HG02623 (cell line): ENCODE data around the gene GRIN2C.

Experiments used
- ATAC-seq: cut with Tn5 transposase; IDR thresholded peaks from one replicate; pipeline ENCODE4 v1.9.1; 2021; ENCODE audit warnings: moderate library complexity; ENCODE audit not compliant: unreplicated experiment

Gene GRIN2C

GRCh38 chr17:74804683-74805082 is 55.0 kb downstream of the GRIN2C start:
- ATAC-seq: no peak

- no peak for ATAC-seq
Observed at GRCh38 chr17:74803971-74804370, 55.7 kb downstream of the GRIN2C start.

GRCh38 chr17:74803388-74803930 is 56.2 kb downstream of the GRIN2C start:
- ATAC-seq: no peak

GRCh38 chr17:74801896-74802295 is 57.8 kb downstream of the GRIN2C start:
- ATAC-seq: no peak

GRCh38 chr17:74800531-74800930 is 59.2 kb downstream of the GRIN2C start:
- ATAC-seq: no peak

GRCh38 chr17:74799097-74799496 is 60.6 kb downstream of the GRIN2C start:
- ATAC-seq: no peak

GRCh38 chr17:74798239-74798707 is 61.4 kb downstream of the GRIN2C start:
- ATAC-seq: no peak

- no peak for ATAC-seq
Observed at GRCh38 chr17:74797824-74798223, 61.9 kb downstream of the GRIN2C start.

GRCh38 chr17:74796866-74797265 is 62.8 kb downstream of the GRIN2C start:
- no peak for ATAC-seq

- no peak for ATAC-seq
Observed at GRCh38 chr17:74796211-74796610, 63.5 kb downstream of the GRIN2C start.

- no peak for ATAC-seq
Observed at GRCh38 chr17:74795327-74796020, 64.2 kb downstream of the GRIN2C start.

- no peak for ATAC-seq
Observed at GRCh38 chr17:74792586-74793105, 67.0 kb downstream of the GRIN2C start.
